C4-2B (cell line): ENCODE measurements around the gene FCAR.

Source experiments
- CTCF ChIP-seq: fragments of 450-650 bp; conservative IDR thresholded peaks from 2 replicates; pipeline ENCODE4 v1.5.1; 2017; ENCODE audit warnings: mild to moderate bottlenecking
- ZFX ChIP-seq: fragments of 450-650 bp; IDR thresholded peaks from 2 replicates; pipeline ENCODE4 v1.6.1; 2017

- TF ChIP-seq CTCF, result no peak
- no peak for TF ChIP-seq ZFX
These were observed 7.8 kb downstream of the FCAR start for GRCh38 chr19:54881884-54882283.
